NB4 (cell line): ENCODE measurements around the gene EFCAB9.

Source experiments
- MYC ChIP-seq: IDR thresholded peaks from 2 replicates; pipeline ENCODE4 v1.6.1; 2011; ENCODE audit warnings: low read depth, low read length
- POLR2A ChIP-seq: IDR thresholded peaks from 2 replicates; pipeline ENCODE4 v1.6.1; 2011; ENCODE audit warnings: mild to moderate bottlenecking; ENCODE audit not compliant: insufficient read length; ENCODE audit errors: extremely low read depth
- TF ChIP-seq, protein P1 (sequence below): IDR thresholded peaks from one replicate; pipeline ENCODE4 v1.5.1; 2012; ENCODE audit warnings: low read depth, low read length
- TF ChIP-seq, protein P2 (sequence below): IDR thresholded peaks from 2 replicates; pipeline ENCODE4 v1.6.1; 2011; ENCODE audit warnings: low read depth, low read length

DNA sequence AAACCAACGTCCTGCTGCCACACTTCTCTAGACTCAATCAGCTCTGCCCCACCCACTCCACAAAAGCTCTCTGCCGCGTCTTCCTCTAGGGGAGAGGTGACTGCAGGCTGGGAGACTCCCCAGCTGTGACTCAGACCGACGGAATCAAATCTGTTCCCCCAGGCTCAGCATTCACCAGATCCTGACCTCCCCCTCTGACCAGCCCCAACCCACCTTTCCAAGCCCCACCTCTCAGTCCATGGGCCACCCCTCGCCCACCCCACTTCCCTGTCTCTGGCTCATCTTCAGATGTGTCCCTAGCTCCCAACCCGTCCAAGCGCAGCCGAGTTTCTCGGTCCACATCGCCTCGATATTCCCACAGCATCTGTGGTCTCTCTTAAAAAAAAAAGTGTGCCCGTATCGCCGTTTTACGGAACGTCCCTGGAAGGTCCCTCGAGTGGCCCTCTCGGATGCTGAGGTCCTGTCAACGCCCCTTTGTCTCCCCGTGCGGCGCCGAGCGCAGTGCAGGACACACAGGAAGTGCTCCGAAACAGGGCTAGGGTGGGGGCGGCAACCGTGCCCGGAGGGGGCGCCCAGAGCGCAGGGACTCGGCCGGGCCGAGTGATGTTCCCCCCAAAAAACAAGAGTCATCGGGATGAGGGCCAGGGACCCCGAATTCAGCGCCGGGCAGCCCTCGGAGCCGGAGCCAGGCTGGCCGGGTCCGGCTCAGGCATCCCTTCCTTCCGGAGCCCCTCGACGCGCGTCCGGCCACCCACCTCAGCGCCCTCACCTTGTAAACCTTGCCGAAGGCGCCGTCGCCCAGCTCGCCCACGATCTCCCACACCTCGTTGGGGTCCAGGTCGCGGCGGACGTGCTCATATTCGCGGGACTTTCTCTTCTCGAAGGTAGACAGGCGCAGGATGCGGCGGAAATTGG lies 6.6 kb upstream of the EFCAB9 start:
- TF ChIP-seq, protein P1, sequence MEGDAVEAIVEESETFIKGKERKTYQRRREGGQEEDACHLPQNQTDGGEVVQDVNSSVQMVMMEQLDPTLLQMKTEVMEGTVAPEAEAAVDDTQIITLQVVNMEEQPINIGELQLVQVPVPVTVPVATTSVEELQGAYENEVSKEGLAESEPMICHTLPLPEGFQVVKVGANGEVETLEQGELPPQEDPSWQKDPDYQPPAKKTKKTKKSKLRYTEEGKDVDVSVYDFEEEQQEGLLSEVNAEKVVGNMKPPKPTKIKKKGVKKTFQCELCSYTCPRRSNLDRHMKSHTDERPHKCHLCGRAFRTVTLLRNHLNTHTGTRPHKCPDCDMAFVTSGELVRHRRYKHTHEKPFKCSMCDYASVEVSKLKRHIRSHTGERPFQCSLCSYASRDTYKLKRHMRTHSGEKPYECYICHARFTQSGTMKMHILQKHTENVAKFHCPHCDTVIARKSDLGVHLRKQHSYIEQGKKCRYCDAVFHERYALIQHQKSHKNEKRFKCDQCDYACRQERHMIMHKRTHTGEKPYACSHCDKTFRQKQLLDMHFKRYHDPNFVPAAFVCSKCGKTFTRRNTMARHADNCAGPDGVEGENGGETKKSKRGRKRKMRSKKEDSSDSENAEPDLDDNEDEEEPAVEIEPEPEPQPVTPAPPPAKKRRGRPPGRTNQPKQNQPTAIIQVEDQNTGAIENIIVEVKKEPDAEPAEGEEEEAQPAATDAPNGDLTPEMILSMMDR = no peak
- TF ChIP-seq POLR2A (no peak), MYC (no peak; the same call in 1 of the 2 replicates)
- TF ChIP-seq, protein P2, sequence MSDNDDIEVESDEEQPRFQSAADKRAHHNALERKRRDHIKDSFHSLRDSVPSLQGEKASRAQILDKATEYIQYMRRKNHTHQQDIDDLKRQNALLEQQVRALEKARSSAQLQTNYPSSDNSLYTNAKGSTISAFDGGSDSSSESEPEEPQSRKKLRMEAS = peak; percentile 31; the same call in 1 of the 2 replicates
